Hepatocyte (in vitro differentiated cells): ENCODE measurements around the gene EIF3L. TPM values are rescaled to one million over a fixed set of nuclear protein-coding genes. Genes with fewer than 3 reads are reported as not detected.

ENCODE experiments used
- DNase-seq: peaks from one replicate; pipeline ENCODE4 v3.0.0-alpha.2; 2016; ENCODE audit warnings: low spot score
- H2AFZ ChIP-seq: fragments of 200-600 bp; sonication (generic); 2 replicates; pipeline ENCODE4 v1.6.0; 2016; ENCODE audit warnings: antibody characterized with exemption, mild to moderate bottlenecking
- H3K27ac ChIP-seq: fragments of 200-600 bp; sonication (generic); 2 replicates; pipeline ENCODE4 v1.5.1; 2016; ENCODE audit warnings: mild to moderate bottlenecking
- H3K27me3 ChIP-seq: fragments of 200-600 bp; sonication (generic); 2 replicates; pipeline ENCODE4 v1.6.1; 2016
- H3K36me3 ChIP-seq: fragments of 200-600 bp; sonication (generic); replicated peaks from 2 replicates; pipeline ENCODE4 v1.5.1; 2016; ENCODE audit warnings: low read depth; ENCODE audit not compliant: insufficient read depth
- H3K4me1 ChIP-seq: fragments of 200-600 bp; sonication (generic); 2 replicates; pipeline ENCODE4 v1.5.1; 2016; ENCODE audit warnings: mild to moderate bottlenecking, moderate library complexity; ENCODE audit not compliant: insufficient read depth
- H3K4me2 ChIP-seq: fragments of 200-600 bp; sonication (generic); 2 replicates; pipeline ENCODE4 v1.6.0; 2016
- H3K4me3 ChIP-seq: fragments of 200-600 bp; sonication (generic); 2 replicates; pipeline ENCODE4 v1.5.1; 2016; ENCODE audit warnings: mild to moderate bottlenecking
- H3K79me2 ChIP-seq: fragments of 200-600 bp; sonication (generic); 2 replicates; pipeline ENCODE4 v1.6.0; 2017; ENCODE audit warnings: mild to moderate bottlenecking
- H3K9me2 ChIP-seq: fragments of 200-600 bp; sonication (generic); replicated peaks from 2 replicates; pipeline ENCODE4 v1.6.0; 2017; ENCODE audit warnings: mild to moderate bottlenecking; ENCODE audit not compliant: insufficient read depth
- H3K9me3 ChIP-seq: fragments of 200-600 bp; sonication (generic); 2 replicates; pipeline ENCODE4 v1.5.1; 2016; ENCODE audit warnings: low read depth, mild to moderate bottlenecking
- H4K20me1 ChIP-seq: fragments of 200-600 bp; sonication (generic); 2 replicates; pipeline ENCODE4 v1.6.0; 2016; ENCODE audit warnings: mild to moderate bottlenecking; ENCODE audit not compliant: insufficient read depth, poor library complexity, severe bottlenecking
- CTCF ChIP-seq: fragments of 200-600 bp; sonication (generic); IDR thresholded peaks from 2 replicates; pipeline ENCODE4 v1.5.1; 2016; ENCODE audit warnings: antibody characterized with exemption, mild to moderate bottlenecking; ENCODE audit not compliant: poor library complexity
- EZH2 ChIP-seq: fragments of 200-600 bp; sonication (generic); IDR thresholded peaks from 2 replicates; pipeline ENCODE4 v1.6.1; 2016; ENCODE audit warnings: antibody characterized with exemption, mild to moderate bottlenecking, borderline replicate concordance
- EZH2phosphoT487 ChIP-seq: fragments of 200-600 bp; sonication (generic); IDR thresholded peaks from one replicate; pipeline ENCODE4 v1.6.1; 2018; ENCODE audit warnings: antibody characterized with exemption, mild to moderate bottlenecking, low read depth, moderate library complexity; ENCODE audit not compliant: unreplicated experiment, severe bottlenecking
- WGBS: methylation state at CpG from one replicate; pipeline ENCODE4 v1.1.6; 2016; ENCODE audit warnings: low lambda C conversion rate; ENCODE audit errors: missing lambda C conversion rate; 5-methylcytosine and 5-hydroxymethylcytosine counted together
- polyA plus RNA-seq: library from polyadenylated mRNA; unstranded; fragments of >200 nt; fragmentation: Nextera tagmentation; extraction: Ambion mirVana; gene quantifications from 2 replicates; pipeline ENCODE4 v1.2.1, GENCODE V29; 2016
- total RNA-seq: library from RNA; depleted of rRNA; stranded (reverse); fragments of >200 nt; gene quantifications from 2 replicates; pipeline ENCODE4 v1.2.3, GENCODE V29; 2014

The EIF3L gene
- total and polyA plus RNA-seq, 2 experiments from 2014 or later: 172 to 365 TPM

GRCh38 chr22:37926771-37927636 lies 77.8 kb downstream of the EIF3L start:
- TF ChIP-seq CTCF (no peak), EZH2 (no peak), EZH2phosphoT487 (no peak)
- H3K27me3 ChIP-seq: no peaks in the 10 kb centered on the region
- H3K4me2 ChIP-seq: no peak overlapping the region
- no peaks in the 10 kb centered on the region for H3K9me2 ChIP-seq
- H3K36me3 ChIP-seq: no peaks in the 10 kb centered on the region
- H3K4me3 ChIP-seq: no peak overlapping the region
- H2AFZ ChIP-seq: no peak overlapping the region
- H3K9me3 ChIP-seq: no peaks in the 10 kb centered on the region
- H3K4me1 ChIP-seq: no peaks in the 10 kb centered on the region
- no peak for DNase-seq
- no peaks in the 10 kb centered on the region for H3K79me2 ChIP-seq
- WGBS: 98% methylated on average over 30 of the region's 32 CpGs
- H4K20me1 ChIP-seq: no peaks in the 10 kb centered on the region
- no peak overlapping the region for H3K27ac ChIP-seq

- Histone ChIP-seq H3K9me2 (no peaks in the 10 kb centered on the region), H3K9me3 (no peaks in the 10 kb centered on the region), H3K4me3 (no peak overlapping the region), H4K20me1 (no peaks in the 10 kb centered on the region), H3K4me1 (no peaks in the 10 kb centered on the region), H3K79me2 (no peaks in the 10 kb centered on the region), H3K4me2 (no peak overlapping the region), H3K27ac (no peak overlapping the region), H2AFZ (no peak overlapping the region), H3K36me3 (no peaks in the 10 kb centered on the region), H3K27me3 (no peaks in the 10 kb centered on the region)
- TF ChIP-seq EZH2phosphoT487 (no peak), CTCF (no peak), EZH2 (no peak)
- 96% methylated on average over 5 of the region's 5 CpGs for WGBS
- DNase-seq: no peak
These were observed 78.4 kb downstream of the EIF3L start for GRCh38 chr22:37927637-37927936.

- Histone ChIP-seq H3K4me3 (no peak overlapping the region), H3K79me2 (no peaks in the 10 kb centered on the region), H3K36me3 (no peaks in the 10 kb centered on the region), H3K4me1 (no peaks in the 10 kb centered on the region), H3K4me2 (no peak overlapping the region), H3K27me3 (no peaks in the 10 kb centered on the region), H2AFZ (no peak overlapping the region), H3K9me2 (no peaks in the 10 kb centered on the region), H3K27ac (no peak overlapping the region), H3K9me3 (no peaks in the 10 kb centered on the region), H4K20me1 (no peaks in the 10 kb centered on the region)
- 95% methylated on average over 5 of the region's 5 CpGs for WGBS
- TF ChIP-seq EZH2phosphoT487 (no peak), CTCF (no peak), EZH2 (no peak)
- no peak for DNase-seq
These were observed 80.2 kb downstream of the EIF3L start for GRCh38 chr22:37929390-37929789.
